ENCODE measurements around the gene SMYD3.

SMYD3 gene

GRCh38 chr1:245790441-245790840 is 716.6 kb downstream of the SMYD3 start:
- Histone ChIP-seq H3K9ac (no peak overlapping the region), H2AFZ (no peak overlapping the region), H3K4me1 (no peaks in the 10 kb centered on the region), H3K27ac (no peak overlapping the region), H3K36me3 (ENCODE audit: control insufficient read depth, insufficient read depth, low read length) (no peaks in the 10 kb centered on the region), H3K79me2 (no peaks in the 10 kb centered on the region), H3K27me3 (ENCODE audit: control insufficient read depth, insufficient read depth, low read length) (no peaks in the 10 kb centered on the region), H3K4me2 (ENCODE audit: low read length) (no peak overlapping the region), H3K9me3 (ENCODE audit: control insufficient read depth, low read length) (no peaks in the 10 kb centered on the region), H3K4me3 (ENCODE audit: low read depth, low read length) (no peak overlapping the region)
- TF ChIP-seq CTCF (IDR thresholded peaks at IDR 0.05): no peak

DNA sequence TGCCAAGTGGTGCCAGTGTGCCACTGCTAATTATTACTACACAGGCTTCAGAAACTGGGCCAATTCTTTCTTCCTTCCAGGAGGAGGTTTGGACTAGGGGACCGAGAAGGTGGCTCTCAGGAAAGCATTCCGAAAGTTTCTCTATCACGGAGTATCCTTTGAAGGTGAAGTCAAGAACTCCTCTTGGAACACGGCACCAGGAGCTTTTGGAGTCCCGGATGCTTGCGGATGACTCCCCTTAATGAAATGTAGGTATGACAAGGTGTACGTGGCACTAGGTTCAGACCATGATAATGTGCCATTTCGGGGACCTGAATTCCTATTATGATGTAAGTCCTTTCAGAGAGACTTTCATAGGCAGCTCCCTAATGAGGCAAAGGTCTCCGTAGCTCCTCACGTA is 718.2 kb downstream of the SMYD3 start:
- H3K9me3 ChIP-seq (ENCODE audit: control insufficient read depth, low read length): no peaks in the 10 kb centered on the region
- no peak overlapping the region for H3K4me2 ChIP-seq (ENCODE audit: low read length)
- no peak overlapping the region for H3K9ac ChIP-seq
- no peak for TF ChIP-seq CTCF (IDR thresholded peaks at IDR 0.05)
- no peak overlapping the region for H3K4me3 ChIP-seq (ENCODE audit: low read depth, low read length)
- no peaks in the 10 kb centered on the region for H3K79me2 ChIP-seq
- H3K36me3 ChIP-seq (ENCODE audit: control insufficient read depth, insufficient read depth, low read length): no peaks in the 10 kb centered on the region
- no peaks in the 10 kb centered on the region for H3K4me1 ChIP-seq
- no peak overlapping the region for H2AFZ ChIP-seq
- no peaks in the 10 kb centered on the region for H3K27me3 ChIP-seq (ENCODE audit: control insufficient read depth, insufficient read depth, low read length)
- no peak overlapping the region for H3K27ac ChIP-seq

DNA sequence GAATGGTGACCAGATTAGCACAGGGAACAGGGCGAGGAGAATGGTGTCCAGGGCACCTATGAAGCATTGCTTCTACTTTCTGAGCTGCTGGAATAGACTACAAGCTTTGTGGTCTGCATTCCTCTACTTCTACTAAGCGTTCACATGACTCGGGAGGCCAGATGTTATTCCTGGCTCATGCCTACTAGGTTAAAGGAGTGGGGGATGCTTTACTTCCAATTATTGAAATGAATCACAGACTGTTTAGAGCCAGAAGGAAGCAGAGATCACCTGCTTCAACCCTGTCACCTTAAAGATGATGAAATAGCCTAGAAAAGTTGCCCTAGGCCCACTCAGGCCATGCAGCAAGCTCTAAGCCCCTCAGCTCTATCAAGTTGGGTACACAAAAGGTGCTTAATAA is 718.8 kb downstream of the SMYD3 start:
- Histone ChIP-seq H3K9me3 (ENCODE audit: control insufficient read depth, low read length) (no peaks in the 10 kb centered on the region), H3K79me2 (no peaks in the 10 kb centered on the region), H2AFZ (no peak overlapping the region), H3K9ac (no peak overlapping the region), H3K36me3 (ENCODE audit: control insufficient read depth, insufficient read depth, low read length) (no peaks in the 10 kb centered on the region), H3K27ac (no peak overlapping the region), H3K4me3 (ENCODE audit: low read depth, low read length) (no peak overlapping the region), H3K4me1 (no peaks in the 10 kb centered on the region), H3K27me3 (ENCODE audit: control insufficient read depth, insufficient read depth, low read length) (no peaks in the 10 kb centered on the region), H3K4me2 (ENCODE audit: low read length) (no peak overlapping the region)
- TF ChIP-seq CTCF (IDR thresholded peaks at IDR 0.05): no peak

DNA sequence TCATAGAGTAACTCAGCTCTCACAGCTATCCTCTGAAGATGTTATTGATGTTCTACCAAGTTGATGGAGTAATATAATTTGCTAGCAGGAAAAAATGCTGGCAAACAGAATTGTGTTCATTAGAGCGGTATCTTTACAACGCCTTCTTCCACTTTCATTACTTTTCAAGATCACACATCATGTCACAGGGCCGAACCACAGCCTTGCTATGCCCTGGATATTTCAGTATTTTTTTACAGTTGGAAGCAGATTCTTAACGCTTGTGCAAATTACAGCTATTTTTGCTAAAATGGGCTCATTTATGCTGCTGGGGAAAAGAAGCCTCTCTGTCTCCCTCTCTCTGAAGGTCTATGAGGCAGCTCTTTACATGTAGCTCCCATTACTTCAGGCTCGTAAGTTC is 720.1 kb downstream of the SMYD3 start:
- no peak overlapping the region for H3K27ac ChIP-seq
- H3K27me3 ChIP-seq (ENCODE audit: control insufficient read depth, insufficient read depth, low read length): no peaks in the 10 kb centered on the region
- H3K9me3 ChIP-seq (ENCODE audit: control insufficient read depth, low read length): no peaks in the 10 kb centered on the region
- H3K79me2 ChIP-seq: no peaks in the 10 kb centered on the region
- no peak overlapping the region for H3K4me3 ChIP-seq (ENCODE audit: low read depth, low read length)
- H3K4me2 ChIP-seq (ENCODE audit: low read length): no peak overlapping the region
- H3K9ac ChIP-seq: no peak overlapping the region
- TF ChIP-seq CTCF (IDR thresholded peaks at IDR 0.05): no peak
- H3K4me1 ChIP-seq: no peaks in the 10 kb centered on the region
- no peaks in the 10 kb centered on the region for H3K36me3 ChIP-seq (ENCODE audit: control insufficient read depth, insufficient read depth, low read length)
- no peak overlapping the region for H2AFZ ChIP-seq

- Histone ChIP-seq H3K27me3 (ENCODE audit: control insufficient read depth, insufficient read depth, low read length) (no peaks in the 10 kb centered on the region), H3K4me1 (no peaks in the 10 kb centered on the region), H3K27ac (no peak overlapping the region), H3K4me2 (ENCODE audit: low read length) (no peak overlapping the region), H3K79me2 (no peaks in the 10 kb centered on the region), H3K36me3 (ENCODE audit: control insufficient read depth, insufficient read depth, low read length) (no peaks in the 10 kb centered on the region), H3K9me3 (ENCODE audit: control insufficient read depth, low read length) (no peaks in the 10 kb centered on the region), H2AFZ (no peak overlapping the region), H3K9ac (no peak overlapping the region), H3K4me3 (ENCODE audit: low read depth, low read length) (no peak overlapping the region)
- no peak for TF ChIP-seq CTCF (IDR thresholded peaks at IDR 0.05)
Observed at GRCh38 chr1:245779797-245780755, 727.0 kb downstream of the SMYD3 start.
